Suprapubic skin (tissue), 4 donors: Measurements from ENCODE around the gene UVSSA.

Source experiments
- CTCF ChIP-seq, 2 donors: fragments of 200-600 bp in 1 of 2; fragments of 450-650 bp in 1 of 2; sonication (generic) in 1 of 2; IDR thresholded peaks; one replicate each; pipeline ENCODE4 v1.5.1; 2016 to 2019; ENCODE audit warnings: antibody characterized with exemption in 2 of 2, mild to moderate bottlenecking in 1 of 2, moderate library complexity in 1 of 2
- EP300 ChIP-seq: sonication (generic); formaldehyde crosslinking; IDR thresholded peaks from one replicate; pipeline ENCODE4 v1.6.1; 2017; ENCODE audit warnings: antibody characterized with exemption
- POLR2A ChIP-seq, 2 donors: fragments of 450-650 bp; IDR thresholded peaks; one replicate each; pipeline ENCODE4 v1.6.1; 2017; ENCODE audit warnings: antibody characterized with exemption in 2 of 2, mild to moderate bottlenecking in 2 of 2, moderate library complexity in 2 of 2
- POLR2AphosphoS5 ChIP-seq, 3 donors: sonication (generic); formaldehyde crosslinking; IDR thresholded peaks; one replicate each; pipeline ENCODE4 v1.6.1; 2017; ENCODE audit warnings: antibody characterized with exemption in 3 of 3

GRCh38 chr4:1316537-1317168 lies 30.4 kb upstream of the UVSSA start:
- TF ChIP-seq CTCF (IDR thresholded peaks at IDR 0.05) = no peak
- TF ChIP-seq POLR2A (IDR thresholded peaks at IDR 0.05) = no peak
- TF ChIP-seq POLR2AphosphoS5 (IDR thresholded peaks at IDR 0.05) = no peak
- no peak for TF ChIP-seq EP300
